AG10803 (cell line): ENCODE measurements around the gene PHACTR1.

ENCODE experiments used
- DNase-seq: peaks from one replicate; pipeline ENCODE4 v3.0.0; 2010; ENCODE audit warnings: low read depth
- H3K4me3 ChIP-seq: 2 replicates; pipeline ENCODE4 v1.5.1; 2011; ENCODE audit warnings: mild to moderate bottlenecking, low read length, control low read depth
- CTCF ChIP-seq: conservative IDR thresholded peaks from 2 replicates; pipeline ENCODE4 v1.5.1; 2011; ENCODE audit warnings: mild to moderate bottlenecking, low read length, control low read depth, inconsistent platforms

The PHACTR1 gene

DNA sequence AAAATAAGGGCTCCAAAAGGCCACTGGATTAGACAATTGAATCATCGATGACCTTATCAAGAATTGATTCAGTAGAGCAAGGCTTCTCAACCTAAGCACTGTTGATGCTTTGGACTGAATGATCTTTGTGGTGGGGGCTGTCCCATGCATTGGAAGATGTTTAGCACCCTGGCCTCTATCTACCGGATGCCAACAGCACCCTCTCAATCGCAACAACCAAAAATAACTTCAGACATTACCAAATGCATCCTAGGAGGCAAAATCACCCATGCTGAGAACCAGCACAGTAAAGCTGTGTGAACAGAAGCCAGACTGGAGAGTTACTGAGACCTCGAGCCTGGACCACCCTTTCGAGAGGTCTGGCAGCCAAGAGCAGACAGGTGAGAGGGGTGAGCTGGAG lies 544.3 kb downstream of the PHACTR1 start:
- DNase-seq = no peak
- TF ChIP-seq CTCF = no peak
- no peak overlapping the region for H3K4me3 ChIP-seq

DNA sequence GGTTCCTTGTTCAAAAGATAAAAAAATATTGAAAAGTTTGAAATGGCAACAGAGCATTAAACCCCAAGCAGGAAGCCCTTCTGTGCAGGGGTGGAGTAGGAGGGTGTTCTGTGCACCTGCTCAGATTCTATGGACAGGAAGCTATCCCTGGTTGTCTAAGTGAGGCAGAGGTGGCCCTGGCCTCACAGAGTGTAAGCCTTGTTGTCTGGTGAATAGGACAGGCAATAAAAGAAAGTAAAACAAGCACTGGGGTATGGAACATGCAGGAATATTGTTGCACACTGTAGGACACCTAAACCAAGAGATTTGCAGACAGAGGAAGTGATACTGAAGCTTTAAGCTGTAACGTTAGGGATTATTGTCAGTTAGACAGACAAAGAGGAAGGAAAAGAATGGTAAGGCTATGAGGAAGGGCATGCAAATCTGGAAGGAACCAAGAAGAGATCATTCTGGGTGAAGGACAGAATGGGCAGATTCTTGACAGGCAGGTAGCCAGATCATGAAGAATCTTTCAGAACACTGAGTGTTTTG lies 545.0 kb downstream of the PHACTR1 start:
- no peak for DNase-seq
- no peak overlapping the region for H3K4me3 ChIP-seq
- no peak for TF ChIP-seq CTCF

- peak; percentile 50 for DNase-seq
- TF ChIP-seq CTCF = no peak
- H3K4me3 ChIP-seq = no peak overlapping the region
Observed at GRCh38 chr6:13262302-13263230, 546.0 kb downstream of the PHACTR1 start.

- H3K4me3 ChIP-seq = no peak overlapping the region
- TF ChIP-seq CTCF = no peak
- DNase-seq = no peak
Observed at GRCh38 chr6:13263669-13264068, 547.1 kb downstream of the PHACTR1 start.

- no peak for TF ChIP-seq CTCF
- no peak overlapping the region for H3K4me3 ChIP-seq
- DNase-seq = peak; percentile 73
Observed at GRCh38 chr6:13267142-13267651, 550.6 kb downstream of the PHACTR1 start.

GRCh38 chr6:13268913-13269518 lies 552.4 kb downstream of the PHACTR1 start:
- TF ChIP-seq CTCF = no peak
- peak; percentile 87 for DNase-seq
- no peak overlapping the region for H3K4me3 ChIP-seq
